Fibroblast of mammary gland (primary cell): ENCODE measurements around the gene PRSS22.

ENCODE experiments used
- DNase-seq: peaks from one replicate; pipeline ENCODE4 v3.0.0-alpha.2; 2010; ENCODE audit warnings: low read depth
- H3K4me3 ChIP-seq: 2 replicates; pipeline ENCODE4 v1.5.1; 2011; ENCODE audit warnings: low read depth, mild to moderate bottlenecking, low read length, moderate library complexity; ENCODE audit not compliant: control insufficient read depth
- CTCF ChIP-seq: conservative IDR thresholded peaks from 2 replicates; pipeline ENCODE4 v1.5.1; 2011; ENCODE audit warnings: low read depth, low read length, inconsistent platforms; ENCODE audit not compliant: control insufficient read depth, insufficient read depth

Gene PRSS22

GRCh38 chr16:2819939-2820835 lies 37.8 kb downstream of the PRSS22 start:
- DNase-seq: no peak
- TF ChIP-seq CTCF: no peak
- H3K4me3 ChIP-seq: no peak overlapping the region

GRCh38 chr16:2819179-2819938 lies 38.6 kb downstream of the PRSS22 start:
- no peak for DNase-seq
- TF ChIP-seq CTCF: no peak
- H3K4me3 ChIP-seq: no peak overlapping the region

GRCh38 chr16:2818272-2818876 lies 39.6 kb downstream of the PRSS22 start:
- DNase-seq: no peak
- H3K4me3 ChIP-seq: no peak overlapping the region

GRCh38 chr16:2817340-2818271 lies 40.4 kb downstream of the PRSS22 start:
- no peak for DNase-seq
- no peak for TF ChIP-seq CTCF

More at GRCh38 chr16:2818272-2818876, 39.6 kb downstream of the PRSS22 start:
- TF ChIP-seq CTCF: no peak

GRCh38 chr16:2816751-2817339 lies 41.1 kb downstream of the PRSS22 start, which contains the start of gene PRSS21:
TSS of gene PRSS21 (plus strand) at chr16:2817237. CDS start at chr16:2817269, 32 bp downstream.
- TF ChIP-seq CTCF: no peak
- no peak for DNase-seq
- no peak within 1 kb of the TSS for H3K4me3 ChIP-seq

More at GRCh38 chr16:2817340-2818271, 40.4 kb downstream of the PRSS22 start:
- no peak overlapping the region for H3K4me3 ChIP-seq
